GM18517 (cell line): ENCODE data around the gene APCDD1.

Experiments
- ATAC-seq: cut with Tn5 transposase; IDR thresholded peaks from one replicate; pipeline ENCODE4 v1.9.1; 2021; ENCODE audit warnings: mild to moderate bottlenecking, moderate library complexity; ENCODE audit not compliant: unreplicated experiment

The APCDD1 gene

DNA sequence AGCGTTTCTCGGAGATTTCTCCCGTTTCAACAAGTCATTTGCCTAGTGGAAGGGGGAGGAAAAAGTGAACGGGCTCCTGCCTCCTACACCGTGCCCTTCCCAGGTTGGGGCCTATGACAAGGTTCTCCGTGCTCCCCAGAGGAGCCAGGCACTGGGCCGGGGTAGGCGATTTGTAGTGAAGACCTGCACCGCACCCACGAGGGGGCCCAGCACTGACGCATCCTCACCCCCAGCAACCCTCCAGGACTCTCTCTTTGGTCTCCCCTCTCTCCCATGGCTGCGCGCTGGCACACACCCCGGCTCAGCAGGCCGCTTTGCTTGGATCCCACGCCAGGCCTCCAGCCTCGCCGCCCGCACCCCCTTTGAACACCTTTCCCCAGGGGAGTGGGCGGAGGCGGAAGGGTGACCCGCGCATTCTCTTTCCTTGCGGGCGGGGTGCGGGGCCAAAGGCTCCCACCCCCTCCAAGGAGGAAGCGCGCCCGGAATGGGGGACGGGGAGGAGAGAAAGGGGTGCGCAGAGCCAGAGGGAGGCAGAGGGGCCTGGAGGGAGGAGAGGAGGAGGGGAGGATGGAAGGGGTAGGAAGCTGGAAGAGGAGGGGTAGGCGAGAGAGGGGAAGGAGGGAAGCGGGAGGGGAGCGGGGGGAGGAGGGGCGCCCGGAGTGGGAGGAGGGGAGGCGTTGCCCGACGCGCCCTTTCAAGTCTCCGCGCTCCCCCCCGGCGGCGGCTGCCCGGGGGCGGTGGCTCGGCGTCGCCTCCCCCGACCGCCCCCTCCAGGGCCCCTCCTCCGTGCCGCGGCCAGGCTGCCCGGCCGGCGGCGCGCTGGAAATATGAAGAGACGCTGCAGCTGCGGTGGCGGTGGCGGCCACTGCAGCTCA is at the start of gene APCDD1:
APCDD1 (plus strand) TSS at position 830 of the 875 bp plus-strand sequence. CDS start 347 bp downstream, outside the sequence.
- no peak for ATAC-seq

DNA sequence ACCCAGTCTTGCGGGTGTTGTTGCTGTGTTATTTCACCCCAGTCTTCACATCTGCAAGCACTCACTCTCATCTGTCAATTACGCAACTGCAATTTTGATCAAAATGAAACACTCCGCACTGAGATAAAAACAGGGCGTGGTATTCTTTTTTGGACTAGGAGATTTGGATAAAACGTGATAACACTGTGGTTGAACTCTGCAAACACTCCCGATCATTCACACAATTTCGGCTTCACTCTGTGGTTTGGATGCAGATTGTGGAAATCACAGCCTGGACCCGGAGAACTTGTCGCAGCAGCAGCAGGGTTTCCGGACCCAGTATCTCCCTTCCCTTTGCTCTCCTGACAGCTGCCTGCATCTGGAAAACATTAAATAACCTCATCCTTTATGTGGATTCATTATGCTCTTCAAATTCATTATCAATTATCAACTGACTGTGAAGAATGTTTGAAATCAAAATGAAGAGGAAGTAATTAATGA is 49.4 kb upstream of the APCDD1 start:
- no peak for ATAC-seq

- ATAC-seq: no peak
These were observed 48.4 kb upstream of the APCDD1 start for GRCh38 chr18:10405816-10406663.

DNA sequence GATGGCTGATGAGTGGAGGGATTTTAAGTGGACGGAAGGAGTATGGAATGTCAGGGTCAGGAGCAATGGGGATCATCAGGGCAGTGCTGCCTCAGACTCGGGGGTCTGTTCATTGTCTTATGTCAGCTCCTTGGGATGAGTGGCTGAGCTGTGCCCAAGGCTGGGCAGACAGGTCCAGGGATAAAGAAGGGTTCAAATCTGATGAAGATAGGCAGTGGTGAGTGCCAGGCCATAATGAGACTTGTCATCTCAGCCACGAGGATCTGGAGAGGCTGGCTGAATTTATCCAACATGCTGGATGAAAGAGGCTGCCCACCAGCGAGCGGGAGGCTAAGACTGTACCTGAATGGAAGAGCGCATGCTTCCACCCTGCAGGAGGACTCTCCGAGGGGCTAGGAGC is 46.3 kb upstream of the APCDD1 start:
- ATAC-seq: no peak

GRCh38 chr18:10409041-10409440 is 45.4 kb upstream of the APCDD1 start:
- no peak for ATAC-seq

- no peak for ATAC-seq
These were observed 43.7 kb upstream of the APCDD1 start for GRCh38 chr18:10410472-10411308.

GRCh38 chr18:10412933-10413332 is 41.5 kb upstream of the APCDD1 start:
- no peak for ATAC-seq

GRCh38 chr18:10413722-10414121 is 40.7 kb upstream of the APCDD1 start:
- no peak for ATAC-seq

DNA sequence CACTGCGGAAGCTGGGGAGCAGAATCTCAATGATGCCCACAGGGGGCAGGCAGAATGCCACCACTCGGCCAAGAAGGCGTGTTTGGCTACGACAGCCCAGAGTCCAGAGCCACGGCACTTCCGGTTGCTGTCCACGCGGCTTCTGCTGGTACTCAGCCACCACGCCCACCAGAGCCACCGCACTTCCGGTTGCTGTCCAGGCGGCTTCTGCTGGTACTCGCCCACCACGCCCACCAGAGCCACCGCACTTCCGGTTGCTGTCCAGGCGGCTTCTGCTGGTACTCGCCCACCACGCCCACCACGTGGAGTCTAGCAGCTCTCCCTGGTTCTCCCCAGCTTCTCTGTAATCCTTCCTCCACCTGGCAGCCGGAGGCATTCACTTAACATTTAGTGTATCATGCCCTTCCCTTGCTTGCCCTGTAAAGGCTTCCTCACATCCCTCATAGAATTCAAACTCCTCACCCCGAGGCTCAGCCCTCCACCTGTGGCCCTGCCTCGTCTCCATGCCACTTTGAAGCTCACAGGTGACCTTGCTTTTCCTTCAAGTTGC is 40.1 kb upstream of the APCDD1 start:
- no peak for ATAC-seq

DNA sequence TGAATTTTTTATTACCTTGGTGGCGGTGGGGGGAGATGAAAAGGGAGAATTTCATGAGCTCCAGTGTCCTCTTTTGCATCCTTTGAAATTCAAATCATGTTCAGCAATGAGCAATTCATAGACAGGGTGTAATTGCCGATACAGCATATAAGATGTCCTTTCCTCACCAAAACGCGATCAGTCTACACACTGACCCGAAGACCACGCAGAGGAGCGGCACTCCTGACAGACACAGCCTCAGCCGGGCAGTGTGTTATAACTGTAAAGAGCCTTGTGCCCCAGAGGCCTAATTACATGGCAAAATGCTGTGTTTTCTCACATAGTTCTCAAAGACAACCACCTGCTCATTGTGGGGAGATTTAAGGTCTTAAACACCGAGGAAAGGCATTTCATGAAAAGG is 38.4 kb upstream of the APCDD1 start:
- no peak for ATAC-seq

GRCh38 chr18:10417191-10417590 is 37.2 kb upstream of the APCDD1 start:
- ATAC-seq: no peak

- ATAC-seq: no peak
These were observed 36.8 kb upstream of the APCDD1 start for GRCh38 chr18:10417664-10418063.

DNA sequence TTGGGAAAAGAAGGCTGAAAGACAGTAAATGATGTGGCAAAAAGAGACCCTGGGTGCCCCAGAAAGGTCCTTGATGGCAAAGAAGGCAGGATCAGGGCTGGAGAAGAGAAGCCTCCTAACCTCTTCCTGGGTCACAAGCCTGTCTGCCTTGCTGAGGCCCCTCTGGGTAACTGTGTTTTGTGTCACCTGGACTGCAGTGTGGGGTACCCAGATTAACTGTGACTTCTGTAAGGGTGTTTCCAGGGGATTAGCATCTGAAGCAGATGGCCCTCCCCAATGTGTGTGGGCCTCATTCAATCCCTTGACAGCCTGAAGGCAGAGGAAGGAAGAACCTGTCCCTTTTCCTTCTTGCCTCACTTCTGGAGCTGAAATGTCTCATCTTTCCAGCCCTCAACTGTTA is 35.6 kb upstream of the APCDD1 start:
- ATAC-seq: no peak

DNA sequence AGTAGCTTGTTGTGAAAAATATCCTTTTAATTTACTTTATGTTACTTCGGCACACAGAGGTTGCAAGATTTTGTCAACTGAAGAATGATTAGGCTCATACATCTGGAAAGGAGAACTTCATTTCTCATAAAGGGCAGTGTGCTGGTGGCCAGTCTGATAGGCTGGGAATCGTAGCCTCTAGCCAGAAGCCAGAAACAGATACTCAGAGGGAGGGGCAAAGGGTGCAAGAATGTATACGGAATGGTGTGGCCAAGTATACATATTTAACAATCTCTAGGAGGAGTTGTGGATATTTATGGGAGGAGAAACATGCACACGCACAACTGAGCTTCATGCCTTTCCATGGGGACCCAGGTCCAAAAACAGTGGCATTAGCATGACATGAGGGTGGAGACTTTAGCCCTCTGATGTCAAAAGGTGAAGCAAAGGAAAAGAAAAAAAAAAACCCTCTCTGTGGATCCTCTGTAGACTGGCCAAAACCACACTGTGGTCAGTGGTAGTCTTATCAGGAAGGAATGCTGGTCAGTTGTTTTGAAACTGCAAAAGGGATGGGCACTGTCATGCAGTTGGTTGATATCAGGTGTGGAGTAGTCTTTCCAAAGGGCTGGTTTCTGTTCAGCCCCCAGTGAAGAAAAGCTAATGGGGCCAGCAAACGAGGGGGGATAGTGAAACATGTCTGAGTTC is 34.9 kb upstream of the APCDD1 start:
- ATAC-seq: no peak

GRCh38 chr18:10420561-10421352 is 33.7 kb upstream of the APCDD1 start:
- ATAC-seq: no peak

DNA sequence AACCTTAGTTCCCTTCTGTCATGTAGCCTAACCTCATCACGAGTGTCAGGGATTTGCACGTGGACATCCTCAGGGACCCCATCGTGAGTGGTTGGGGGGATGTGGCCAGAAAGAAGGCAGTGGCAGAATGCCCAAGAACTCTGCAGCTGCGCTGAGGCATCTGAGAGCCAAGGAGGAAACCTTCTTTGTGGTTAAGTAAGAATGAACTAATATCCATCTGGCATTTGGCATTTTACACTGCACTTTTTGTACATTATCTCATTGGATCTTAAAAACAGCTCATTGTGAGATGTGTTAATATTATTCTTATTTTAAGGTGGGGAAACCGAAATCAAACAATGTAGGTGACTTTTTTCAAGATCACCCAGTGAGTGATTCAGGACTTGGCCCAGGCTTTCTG is 32.6 kb upstream of the APCDD1 start:
- no peak for ATAC-seq

DNA sequence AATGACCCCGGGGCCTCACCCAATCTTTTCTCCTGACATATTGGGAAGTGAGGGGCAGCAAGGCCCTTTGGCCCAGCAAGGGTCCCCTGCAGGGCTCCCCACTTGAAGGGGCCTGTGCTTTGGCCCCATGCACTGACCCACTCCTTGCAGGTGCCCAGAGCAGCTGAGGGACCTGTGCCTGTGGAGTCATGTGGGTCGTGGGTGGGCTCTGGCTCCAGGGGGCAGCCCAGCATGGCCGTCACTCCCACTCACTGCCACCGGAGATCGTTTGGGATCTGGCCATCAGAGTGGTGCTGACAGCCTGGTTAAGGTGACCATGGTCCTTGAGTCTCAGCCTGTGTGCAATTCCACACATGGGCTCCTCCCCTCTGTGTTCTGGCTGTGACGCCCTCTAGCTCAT is 31.7 kb upstream of the APCDD1 start:
- no peak for ATAC-seq

DNA sequence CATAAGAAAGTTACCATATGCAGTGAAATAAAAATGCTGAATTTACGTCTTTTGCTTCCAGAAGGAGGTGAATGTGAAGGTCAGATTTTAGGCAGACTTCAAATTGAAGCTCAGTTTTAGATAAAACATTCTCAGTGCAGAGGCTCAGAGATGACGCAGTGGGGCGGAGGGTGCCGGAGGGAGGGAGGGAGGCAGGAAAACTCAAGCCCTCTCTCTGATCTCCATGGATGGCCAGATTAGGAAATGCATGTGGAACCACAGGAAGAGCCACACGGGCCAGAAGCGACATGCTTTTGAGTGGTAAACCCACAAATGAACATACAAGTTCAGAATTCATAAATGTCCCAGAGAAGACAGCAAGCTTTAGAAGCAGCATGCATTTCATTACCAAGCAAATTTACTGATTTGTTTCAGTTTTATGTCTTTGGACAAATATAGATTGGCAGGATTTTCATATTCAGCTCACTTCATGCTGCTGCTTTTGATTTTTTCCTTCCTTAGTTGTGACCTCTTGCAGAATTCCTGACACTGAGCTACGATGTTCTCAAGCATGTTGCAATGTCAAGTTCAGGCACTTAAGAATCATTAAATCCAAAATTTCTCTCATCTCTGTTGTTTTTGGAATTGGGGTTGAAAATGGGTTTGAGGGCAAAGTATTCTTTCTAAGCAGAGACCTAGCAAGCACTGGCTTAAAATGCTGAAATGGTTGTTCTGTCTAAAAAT is 29.7 kb upstream of the APCDD1 start:
- no peak for ATAC-seq

DNA sequence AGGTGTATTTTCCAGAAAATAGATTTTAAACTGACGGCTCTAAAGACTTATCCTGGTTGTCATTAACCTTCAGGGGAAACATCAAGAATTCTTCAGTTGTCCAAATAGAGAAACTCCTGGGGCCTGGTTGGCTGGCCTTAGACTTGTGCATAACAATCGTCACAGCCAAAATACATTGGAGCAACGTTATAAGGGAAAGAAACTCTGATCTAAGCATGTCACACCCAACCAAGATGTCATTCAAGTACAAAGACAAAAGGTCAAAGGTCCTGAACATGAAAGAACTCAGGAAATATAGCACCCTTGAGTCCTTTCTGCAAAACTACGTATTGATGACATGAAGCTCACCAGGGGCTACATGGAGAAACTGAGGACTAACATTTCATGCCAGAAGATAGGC is 23.8 kb upstream of the APCDD1 start:
- no peak for ATAC-seq
